HTR-8/SVneo (cell line): Measurements from ENCODE around the gene CRLF1.

Experiments used
- DNase-seq: peaks from one replicate; pipeline ENCODE4 v3.0.0; 2011; ENCODE audit warnings: low spot score, mixed read lengths; ENCODE audit not compliant: insufficient read length
- FAIRE-seq: peaks from 2 replicates; lab custom pipeline; 2011; peaks lifted over from hg19 to GRCh38; lab: Jason Lieb, UNC

CRLF1 gene, protein sequence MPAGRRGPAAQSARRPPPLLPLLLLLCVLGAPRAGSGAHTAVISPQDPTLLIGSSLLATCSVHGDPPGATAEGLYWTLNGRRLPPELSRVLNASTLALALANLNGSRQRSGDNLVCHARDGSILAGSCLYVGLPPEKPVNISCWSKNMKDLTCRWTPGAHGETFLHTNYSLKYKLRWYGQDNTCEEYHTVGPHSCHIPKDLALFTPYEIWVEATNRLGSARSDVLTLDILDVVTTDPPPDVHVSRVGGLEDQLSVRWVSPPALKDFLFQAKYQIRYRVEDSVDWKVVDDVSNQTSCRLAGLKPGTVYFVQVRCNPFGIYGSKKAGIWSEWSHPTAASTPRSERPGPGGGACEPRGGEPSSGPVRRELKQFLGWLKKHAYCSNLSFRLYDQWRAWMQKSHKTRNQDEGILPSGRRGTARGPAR

DNA sequence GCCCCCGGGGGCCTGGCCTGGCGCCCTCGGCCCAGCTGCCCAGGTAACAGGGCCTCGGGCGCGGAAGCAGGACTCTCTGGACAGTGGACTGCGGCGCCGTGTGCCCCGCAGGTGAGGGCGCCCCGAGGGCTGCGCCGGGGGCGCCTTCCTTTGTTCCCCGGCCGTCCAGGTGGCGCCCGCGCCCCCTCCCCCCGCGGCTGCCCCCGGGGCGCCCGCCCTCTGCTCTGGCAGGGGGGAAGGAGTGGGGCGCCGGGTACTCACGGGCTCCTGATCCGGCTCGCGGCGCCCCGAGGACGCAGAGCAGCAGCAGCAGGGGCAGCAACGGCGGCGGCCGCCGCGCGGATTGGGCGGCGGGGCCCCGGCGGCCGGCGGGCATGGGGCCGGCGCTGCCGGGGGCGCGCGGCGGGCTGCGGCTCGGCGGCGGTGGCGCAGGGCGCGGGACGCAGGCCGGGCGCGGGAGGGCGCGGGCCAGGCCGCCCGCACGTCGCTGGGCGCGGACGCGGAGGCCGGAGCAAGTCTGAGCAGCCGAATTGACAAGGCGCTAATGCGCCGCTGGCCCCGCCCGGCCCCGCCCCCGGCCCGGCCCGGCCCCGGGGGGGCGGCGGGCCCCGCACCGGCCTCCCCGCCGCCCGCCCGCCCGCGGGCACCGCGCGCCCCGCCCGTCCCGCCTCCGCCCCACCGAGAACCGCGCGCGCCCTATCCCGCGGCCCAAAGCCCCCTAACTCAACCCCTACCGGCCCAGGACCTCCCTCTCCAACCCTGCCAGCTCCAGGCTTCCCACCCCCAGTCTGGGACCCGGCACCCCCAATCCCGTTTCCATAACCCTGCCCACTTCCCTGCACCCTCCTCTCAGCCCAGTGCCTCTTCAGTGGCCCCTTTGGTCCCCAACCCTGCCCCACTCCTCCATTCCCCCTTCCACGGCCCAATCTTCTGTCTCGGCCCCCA lies at the start of gene CRLF1:
Gene CRLF1, minus strand, starts transcription at position 519 of the 945 bp plus-strand sequence. Its CDS starts 143 bp downstream, at position 376.
- no peak for DNase-seq
- FAIRE-seq = no peak

DNA sequence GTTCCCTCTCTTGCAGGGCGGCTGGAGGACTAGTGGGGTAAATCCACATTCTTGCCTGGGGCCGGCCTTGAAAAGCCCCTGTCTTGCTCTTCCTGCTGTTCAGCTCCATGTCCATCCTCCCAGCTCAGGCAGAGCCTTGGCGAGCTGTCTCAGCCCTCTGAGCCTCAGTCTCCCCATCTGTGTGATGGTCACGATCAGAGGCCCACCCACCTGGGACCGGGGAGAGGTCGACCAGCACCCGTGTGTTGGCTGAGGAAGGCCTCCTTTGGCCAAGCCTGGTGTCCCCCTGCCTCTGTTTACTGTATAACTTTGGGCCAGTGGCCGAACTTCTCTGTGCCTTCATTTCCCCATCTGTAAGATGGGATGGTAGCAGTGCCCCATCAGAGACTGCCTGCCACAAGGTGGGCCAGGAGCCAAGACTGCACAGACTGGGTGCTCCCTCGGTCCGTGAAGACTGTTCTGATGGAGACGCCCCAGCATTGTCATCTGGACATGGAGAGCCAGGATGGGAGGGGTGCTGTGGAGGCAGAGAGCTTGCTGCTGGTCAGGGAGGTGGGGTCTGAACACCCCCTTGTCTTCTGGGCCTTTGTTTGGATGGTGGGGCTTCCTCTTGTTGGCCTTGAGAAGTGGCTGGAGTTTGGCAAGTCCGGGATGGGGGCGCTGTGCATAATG lies 48.7 kb upstream of the CRLF1 start:
- DNase-seq (no peak), FAIRE-seq (no peak)

DNA sequence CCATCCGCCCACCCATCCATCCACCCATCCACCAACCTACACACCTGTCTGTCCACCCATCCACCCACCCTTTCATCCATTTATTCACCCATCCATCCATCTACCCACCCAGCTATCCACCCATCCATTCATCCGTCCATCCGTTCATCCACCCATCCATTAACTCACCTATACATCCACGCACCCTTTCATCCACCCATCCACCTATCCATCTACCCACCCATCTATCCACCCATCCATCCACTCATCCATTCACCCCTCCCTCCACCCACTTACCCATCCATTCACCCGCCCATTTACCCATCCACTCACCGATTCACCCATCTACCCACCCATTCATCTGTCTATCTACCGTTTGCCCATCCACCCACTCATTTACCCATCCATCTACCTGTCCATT lies 47.9 kb upstream of the CRLF1 start:
- DNase-seq (no peak), FAIRE-seq (peak; percentile 73)

DNA sequence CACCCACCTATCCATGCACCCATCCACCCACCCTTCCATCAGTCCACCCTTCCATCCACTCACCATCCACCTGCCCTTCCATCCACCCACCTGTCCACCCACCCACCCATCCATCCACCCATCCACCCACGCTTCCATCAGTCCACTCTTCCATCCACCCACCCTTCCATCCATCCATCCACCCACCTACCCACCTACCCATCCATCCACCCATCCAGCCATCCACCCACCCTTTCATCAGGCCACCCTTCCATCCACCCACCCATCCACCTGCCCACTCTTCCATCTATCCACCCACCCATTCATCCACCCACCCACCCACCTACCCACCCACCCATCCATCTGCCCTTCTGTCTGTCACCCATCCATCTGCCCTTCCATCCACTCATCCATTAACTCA lies 47.3 kb upstream of the CRLF1 start:
- FAIRE-seq = peak; percentile 33

DNA sequence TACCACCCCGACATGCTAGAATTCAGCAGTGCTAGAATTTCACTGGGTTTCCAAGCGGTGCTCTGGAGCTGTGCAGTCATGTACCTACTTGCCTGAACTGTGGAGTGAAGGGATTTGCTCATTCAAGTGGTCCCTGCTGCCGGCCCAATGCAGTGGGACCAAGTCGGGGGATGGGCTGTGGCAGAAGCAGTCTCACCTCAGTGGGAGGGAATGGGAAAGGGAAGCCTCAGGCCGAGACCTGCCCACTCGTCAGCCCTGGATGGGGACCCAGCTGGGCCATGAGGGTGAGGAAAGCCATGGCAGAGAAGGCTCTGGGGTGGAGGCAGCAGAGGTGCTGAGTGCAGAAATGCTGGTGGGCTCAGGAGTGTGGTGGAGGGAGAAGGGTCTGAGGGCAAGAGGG lies 45.1 kb upstream of the CRLF1 start:
- FAIRE-seq (no peak), DNase-seq (no peak)

More for the DNA sequence above, 47.3 kb upstream of the CRLF1 start:
- no peak for DNase-seq

DNA sequence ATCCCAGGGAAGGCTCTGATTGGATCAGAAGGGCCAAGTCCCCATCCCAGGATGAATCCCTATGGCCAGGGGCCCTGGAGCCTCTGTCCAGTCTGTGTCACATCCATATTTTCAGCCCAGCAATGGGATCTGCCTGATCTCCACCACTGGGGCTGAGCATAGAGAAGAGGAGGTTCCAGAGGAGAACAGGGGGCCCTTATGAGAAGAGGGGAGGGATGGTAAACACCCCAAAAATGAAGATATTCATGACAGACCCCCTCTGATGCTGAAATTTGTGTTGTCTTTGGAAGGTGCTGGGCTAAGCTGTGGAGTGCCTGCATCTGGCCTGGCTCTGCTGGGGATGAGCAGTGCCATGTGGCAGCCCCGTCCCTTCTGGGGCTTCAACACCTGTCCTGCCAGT lies 44.7 kb upstream of the CRLF1 start:
- FAIRE-seq (no peak), DNase-seq (no peak)

DNA sequence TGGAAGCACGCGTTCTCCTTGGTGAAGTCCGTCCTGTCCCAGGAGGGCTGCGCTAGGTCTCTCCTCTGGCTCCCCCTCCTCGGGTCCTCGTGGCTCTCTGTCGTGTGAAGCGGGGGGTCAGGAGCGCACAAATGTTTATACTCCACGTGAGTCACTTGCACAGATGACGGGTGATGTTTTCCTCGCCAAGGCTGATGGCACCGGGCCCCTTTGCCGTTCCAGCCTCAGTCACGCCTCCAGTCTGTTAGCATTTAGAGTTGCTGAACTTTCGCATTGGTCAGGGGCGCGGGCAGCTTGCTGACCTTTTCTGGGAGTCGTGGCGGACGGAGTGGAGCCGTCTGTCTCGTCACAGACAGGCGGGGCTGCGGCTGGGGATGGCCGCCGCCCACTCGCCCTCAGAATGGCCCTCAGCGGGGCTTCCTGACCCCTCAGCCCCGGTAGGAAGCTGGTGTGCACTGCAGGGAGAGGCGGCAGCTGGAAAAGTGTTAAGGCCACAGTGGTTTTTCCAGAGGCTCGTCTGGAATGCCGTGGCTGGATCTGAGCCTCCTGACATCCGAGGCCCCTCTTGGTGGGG lies 44.0 kb upstream of the CRLF1 start:
- no peak for DNase-seq

DNA sequence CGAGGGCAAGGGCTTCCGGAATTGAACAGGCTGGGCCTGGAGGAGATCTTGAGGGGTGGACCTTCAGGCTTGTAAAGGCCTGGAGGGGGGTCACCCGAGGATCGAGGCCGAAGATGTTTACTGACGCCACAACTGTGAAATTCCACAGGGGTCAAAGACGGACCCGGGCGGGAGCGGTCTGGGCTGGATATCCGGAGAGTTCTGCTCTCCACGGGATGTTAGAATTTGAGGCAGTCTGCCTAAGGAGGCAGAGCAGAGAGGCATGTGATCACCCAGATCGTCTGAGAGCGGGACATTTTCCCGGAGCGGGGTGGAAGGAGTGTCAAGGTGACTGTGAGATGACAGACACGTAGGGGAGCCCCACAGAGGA lies 43.4 kb upstream of the CRLF1 start:
- FAIRE-seq = no peak
- DNase-seq = no peak

More for the DNA sequence above, 44.0 kb upstream of the CRLF1 start:
- no peak for FAIRE-seq

DNA sequence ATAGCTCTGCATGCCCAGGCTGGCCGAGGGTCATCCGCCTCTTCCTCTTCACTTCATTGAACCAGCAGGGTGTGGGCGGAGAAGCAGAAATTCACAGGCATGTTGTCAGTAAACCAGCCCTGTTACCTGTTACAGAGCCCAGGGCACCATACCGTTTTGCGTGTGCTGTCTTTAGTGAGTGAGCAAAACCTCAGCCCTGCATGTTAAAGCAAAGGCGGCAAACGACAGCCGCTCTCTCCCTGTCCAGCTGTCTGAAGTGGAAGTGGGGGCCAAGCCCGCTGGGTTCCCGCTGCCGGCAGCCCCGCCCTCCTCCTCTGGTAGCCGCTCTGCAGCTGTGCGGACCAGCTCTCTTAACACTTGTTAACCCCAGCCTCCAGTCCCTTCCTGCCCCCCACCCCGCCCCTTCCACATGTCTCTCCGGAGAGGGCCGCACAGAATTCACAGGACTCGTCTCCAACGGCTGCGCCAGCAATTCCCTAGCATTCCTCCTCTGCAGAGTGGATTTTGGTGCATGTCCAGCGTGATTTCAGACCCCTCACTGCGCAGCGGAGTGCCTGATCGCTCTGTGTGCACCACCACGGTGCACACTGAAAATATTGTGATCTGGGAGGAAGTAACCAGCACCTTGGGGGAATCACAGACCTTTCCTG lies 42.9 kb upstream of the CRLF1 start:
- no peak for DNase-seq
- no peak for FAIRE-seq

DNA sequence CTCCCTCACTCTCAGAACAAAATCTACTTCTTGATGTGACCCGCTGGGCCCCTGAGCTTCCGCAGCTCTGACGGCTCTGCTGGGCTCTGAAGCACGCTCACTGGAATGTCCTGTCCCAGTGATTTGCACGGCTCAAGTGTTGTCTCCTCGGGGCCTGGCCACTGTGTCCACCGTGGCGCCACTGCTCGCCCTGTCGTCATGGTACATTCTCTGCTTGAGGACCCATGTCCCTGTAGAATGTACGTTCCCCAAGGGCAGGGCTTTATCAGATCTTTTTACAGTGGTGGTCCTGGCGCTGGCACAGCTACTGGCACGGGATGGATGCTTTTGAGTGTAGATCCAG lies 42.3 kb upstream of the CRLF1 start:
- FAIRE-seq (peak; percentile 13), DNase-seq (no peak)

DNA sequence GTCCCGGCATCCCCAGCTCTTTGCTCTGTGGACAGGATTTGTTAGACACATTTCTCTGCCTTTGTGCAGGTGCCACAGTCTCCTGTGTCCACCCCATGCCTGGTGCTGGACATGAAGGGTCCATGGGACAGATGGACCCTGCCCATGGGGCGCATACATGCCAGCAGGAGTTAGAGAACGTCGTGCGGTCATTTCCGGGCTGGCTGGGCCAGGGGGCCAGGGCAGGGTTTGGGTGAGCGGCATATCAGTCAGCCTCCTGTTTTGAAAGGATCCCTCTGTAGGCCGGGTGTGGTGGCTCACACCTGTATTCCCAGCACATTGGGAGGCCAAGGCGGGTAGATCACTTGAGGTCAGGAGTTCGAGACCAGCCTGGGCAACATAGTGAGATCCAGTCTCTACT lies 41.2 kb upstream of the CRLF1 start:
- FAIRE-seq (no peak), DNase-seq (no peak)

DNA sequence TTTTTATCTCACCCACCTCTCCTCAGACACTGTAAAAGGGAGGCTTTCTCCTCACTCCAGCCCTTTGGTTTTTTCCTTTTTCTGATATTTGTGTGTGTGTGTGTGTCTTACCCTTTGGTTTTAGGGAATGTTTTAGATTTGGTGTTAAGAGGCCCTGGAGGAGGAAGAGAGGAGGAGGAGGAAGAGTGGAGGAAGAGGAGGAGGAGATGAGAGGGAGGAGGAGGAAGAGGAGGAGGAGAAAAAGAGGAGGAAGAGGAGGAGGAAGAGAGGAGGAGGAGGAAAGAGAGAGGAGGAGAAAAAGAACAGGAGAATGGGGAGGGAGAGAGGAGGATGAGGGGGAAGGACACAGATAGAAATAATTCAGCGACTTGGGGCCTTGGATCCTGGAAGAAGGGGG lies 40.8 kb upstream of the CRLF1 start:
- DNase-seq (no peak), FAIRE-seq (no peak)

DNA sequence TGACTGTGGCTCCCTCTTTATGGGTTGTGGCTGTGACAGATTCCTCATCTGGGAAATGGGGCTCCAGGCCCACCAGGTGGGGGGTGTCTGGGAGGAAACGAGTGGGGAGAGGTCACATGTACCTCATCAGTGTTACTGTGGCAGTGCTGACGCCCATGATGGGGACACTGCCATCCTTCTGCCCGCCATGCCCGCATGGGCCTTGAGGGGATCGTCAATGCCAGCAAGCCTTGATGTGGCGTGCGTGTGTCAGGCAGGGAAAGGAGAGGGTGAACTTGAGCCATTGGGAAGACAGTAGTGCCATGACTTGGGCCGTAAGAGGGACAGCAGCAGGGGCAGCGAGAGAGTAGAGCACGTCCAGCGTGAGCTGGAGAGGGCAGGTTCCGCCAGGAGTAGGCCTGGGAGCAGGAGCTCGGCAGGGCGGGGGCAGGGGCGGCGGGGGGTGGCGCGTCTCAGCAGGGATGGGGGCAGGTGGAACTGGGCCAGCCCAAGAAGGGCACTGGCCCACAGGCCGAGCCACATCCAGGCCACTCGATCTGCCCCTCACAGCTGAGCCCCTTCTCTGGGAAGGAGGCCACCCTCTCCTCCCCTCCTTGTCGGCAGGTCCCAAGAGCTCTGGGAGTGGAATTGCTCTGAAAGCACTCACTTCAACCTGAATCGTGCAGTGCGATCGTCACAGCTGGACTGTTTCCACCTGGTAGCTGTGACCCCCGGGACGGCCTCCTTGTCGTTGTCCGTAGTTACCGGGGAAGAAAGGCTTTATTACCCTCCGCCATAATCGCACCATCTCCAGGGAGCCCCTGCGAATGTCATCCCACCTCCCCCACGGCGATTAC lies 40.2 kb upstream of the CRLF1 start:
- peak; percentile 59 for FAIRE-seq

DNA sequence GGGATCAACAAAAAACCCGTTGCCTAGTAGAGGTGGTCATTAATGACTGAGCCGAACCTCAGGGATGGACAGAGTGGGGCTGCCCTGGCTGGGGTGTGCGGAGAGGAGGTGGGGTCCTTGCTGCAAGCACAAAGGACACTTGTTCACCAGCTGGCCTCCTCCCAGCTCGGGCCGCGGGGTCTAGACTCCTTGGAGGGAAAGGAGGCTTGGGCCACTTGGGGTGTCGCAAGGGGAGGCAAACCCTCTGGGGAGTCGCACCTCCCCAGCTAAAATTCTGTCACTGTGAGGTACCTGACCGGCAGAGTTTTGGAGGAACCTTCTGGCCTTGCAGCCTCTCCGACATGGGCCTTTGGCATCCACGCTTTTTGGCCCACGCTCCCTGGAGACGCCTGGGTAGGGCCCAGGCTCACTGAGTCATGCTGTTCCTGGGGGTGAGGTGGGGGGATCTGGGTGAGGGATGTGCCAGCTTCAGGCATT lies 38.5 kb upstream of the CRLF1 start:
- no peak for DNase-seq
- peak; percentile 26 for FAIRE-seq

More for the DNA sequence above, 40.2 kb upstream of the CRLF1 start:
- DNase-seq = no peak

DNA sequence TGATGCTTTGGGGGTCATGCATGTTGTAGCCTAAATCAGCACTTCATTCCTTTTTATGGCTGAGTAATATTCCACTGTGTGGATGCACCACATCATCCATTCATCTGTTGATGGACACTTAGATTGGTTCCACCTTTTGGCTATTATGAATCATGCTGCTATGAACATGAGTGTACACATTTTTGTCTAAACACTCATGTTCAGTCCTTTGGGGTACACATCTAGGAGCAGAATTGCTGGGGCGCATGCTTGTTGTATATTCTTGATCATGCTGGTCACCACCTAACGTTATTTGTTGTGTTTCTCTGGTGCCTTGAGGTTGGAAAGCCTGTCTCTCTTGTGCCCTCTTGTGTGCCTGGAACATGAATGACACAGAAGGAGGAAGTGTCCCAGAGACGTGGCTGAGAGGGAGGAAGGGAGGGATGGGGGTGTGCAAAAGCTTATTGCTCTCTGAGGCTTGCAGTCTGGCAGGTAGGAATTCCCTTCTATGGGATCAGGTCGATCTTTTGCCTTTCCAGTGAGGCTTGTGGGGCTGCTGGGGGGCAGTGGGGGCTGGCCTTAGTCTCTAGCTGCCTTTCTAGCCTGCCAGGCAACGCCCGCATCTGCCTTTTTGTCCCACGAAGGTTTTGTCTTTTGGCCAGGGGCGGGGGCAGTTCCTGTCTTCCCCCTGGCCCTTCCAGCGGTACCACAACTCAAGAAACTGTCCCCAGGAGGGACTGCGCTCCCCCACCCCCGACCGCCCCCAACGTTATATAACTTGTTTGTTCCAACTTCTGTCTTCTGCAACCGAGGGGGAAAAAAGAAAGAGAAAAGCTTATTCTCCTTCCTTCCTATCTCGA lies 37.8 kb upstream of the CRLF1 start:
- no peak for DNase-seq

DNA sequence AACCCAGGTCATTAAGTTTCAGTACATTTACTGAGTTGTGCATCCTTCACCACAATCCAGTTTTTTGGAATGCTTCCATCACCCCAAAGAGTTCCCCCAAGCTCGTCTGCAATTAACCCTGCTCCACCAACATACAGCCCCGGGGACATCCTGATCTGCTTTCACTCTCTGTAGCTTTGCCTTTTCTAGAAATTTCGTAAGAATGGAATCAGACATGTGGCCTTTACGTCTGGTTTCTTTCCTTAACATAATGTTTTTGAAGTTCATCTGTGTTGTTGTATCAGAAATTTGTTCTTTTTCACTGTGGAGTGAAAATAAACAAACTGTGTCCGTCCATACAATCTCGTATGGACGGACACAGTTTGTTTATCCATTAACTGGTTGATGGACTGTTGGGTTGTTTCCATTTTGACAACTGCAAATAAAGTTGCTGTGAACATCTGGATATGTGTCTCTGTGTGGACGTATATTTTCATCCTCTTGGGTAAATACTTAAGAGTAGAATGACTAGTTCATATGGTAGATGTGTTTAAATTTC lies 33.2 kb upstream of the CRLF1 start:
- FAIRE-seq (no peak), DNase-seq (no peak)

More for the DNA sequence above, 37.8 kb upstream of the CRLF1 start:
- FAIRE-seq = no peak
